ENCODE measurements around the gene SRSF3. TPM values are rescaled to one million over a fixed set of nuclear protein-coding genes. Genes with fewer than 3 reads are reported as not detected.

SRSF3 gene
- polyA plus RNA-seq, 1 donor from 2014 or later = 393 TPM

GRCh38 chr6:36607683-36608386 is 13.7 kb downstream of the SRSF3 start:
- Histone ChIP-seq H2AFZ (ENCODE audit: low read depth, low read length) (no peak overlapping the region), H3K27me3 (ENCODE audit: insufficient read depth, low read depth, low read length) (no peaks in the 10 kb centered on the region), H3K9ac (ENCODE audit: low read length) (no peak overlapping the region), H3K36me3 (ENCODE audit: insufficient read depth, low read length) (peaks cover 28% of the 10 kb centered on the region), H3K9me3 (ENCODE audit: low read length) (no peaks in the 10 kb centered on the region), H3K4me2 (ENCODE audit: low read length) (no peak overlapping the region), H3K79me2 (replicated peaks; ENCODE audit: insufficient read depth, low read length) (peaks cover 47% of the 10 kb centered on the region), H3F3A (ENCODE audit: insufficient read depth, low read length, poor library complexity, severe bottlenecking) (no peaks in the 10 kb centered on the region), H3K27ac (ENCODE audit: low read length) (no peak overlapping the region), H4K20me1 (ENCODE audit: insufficient read depth) (peaks cover 40% of the 10 kb centered on the region), H3K9me2 (ENCODE audit: insufficient read depth, low read length) (no peaks in the 10 kb centered on the region), H3K4me3 (ENCODE audit: low read length) (no peak overlapping the region)
- TF ChIP-seq EZH2 (IDR thresholded peaks at IDR 0.05; ENCODE audit: borderline replicate concordance, insufficient read depth, low read length, poor library complexity, severe bottlenecking) (no peak), CTCF (IDR thresholded peaks at IDR 0.05; ENCODE audit: poor library complexity, severe bottlenecking) (no peak), SMC3 (conservative IDR thresholded peaks at IDR 0.05; ENCODE audit: poor library complexity) (no peak), REST (IDR thresholded peaks at IDR 0.05; ENCODE audit: borderline replicate concordance) (no peak), MXI1 (conservative IDR thresholded peaks at IDR 0.05; ENCODE audit: poor library complexity, severe bottlenecking) (no peak), TAF1 (IDR thresholded peaks at IDR 0.05; ENCODE audit: low read depth) (no peak), POLR2AphosphoS5 (IDR thresholded peaks at IDR 0.05) (no peak), EP300 (conservative IDR thresholded peaks at IDR 0.05; ENCODE audit: poor library complexity, severe bottlenecking) (no peak), RAD21 (conservative IDR thresholded peaks at IDR 0.05) (no peak)

- Histone ChIP-seq H3K9me3 (ENCODE audit: low read length) (no peaks in the 10 kb centered on the region), H3K79me2 (replicated peaks; ENCODE audit: insufficient read depth, low read length) (peaks cover 36% of the 10 kb centered on the region), H3K27me3 (ENCODE audit: insufficient read depth, low read depth, low read length) (no peaks in the 10 kb centered on the region), H3K36me3 (ENCODE audit: insufficient read depth, low read length) (peaks cover 26% of the 10 kb centered on the region), H3K4me3 (ENCODE audit: low read length) (no peak overlapping the region), H2AFZ (ENCODE audit: low read depth, low read length) (no peak overlapping the region), H3K9ac (ENCODE audit: low read length) (no peak overlapping the region), H4K20me1 (ENCODE audit: insufficient read depth) (peaks cover 28% of the 10 kb centered on the region), H3F3A (ENCODE audit: insufficient read depth, low read length, poor library complexity, severe bottlenecking) (no peaks in the 10 kb centered on the region), H3K9me2 (ENCODE audit: insufficient read depth, low read length) (no peaks in the 10 kb centered on the region), H3K4me2 (ENCODE audit: low read length) (no peak overlapping the region), H3K27ac (ENCODE audit: low read length) (no peak overlapping the region)
- TF ChIP-seq RAD21 (conservative IDR thresholded peaks at IDR 0.05) = no peak
- TF ChIP-seq POLR2AphosphoS5 (IDR thresholded peaks at IDR 0.05) = no peak
- no peak for TF ChIP-seq SMC3 (conservative IDR thresholded peaks at IDR 0.05; ENCODE audit: poor library complexity)
- TF ChIP-seq TAF1 (IDR thresholded peaks at IDR 0.05; ENCODE audit: low read depth) = no peak
- no peak for TF ChIP-seq MXI1 (conservative IDR thresholded peaks at IDR 0.05; ENCODE audit: poor library complexity, severe bottlenecking)
- no peak for TF ChIP-seq EZH2 (IDR thresholded peaks at IDR 0.05; ENCODE audit: borderline replicate concordance, insufficient read depth, low read length, poor library complexity, severe bottlenecking)
Observed at GRCh38 chr6:36608788-36609563, 14.8 kb downstream of the SRSF3 start.
